HS-27A (cell line): Measurements from ENCODE around the gene TOMT.
A peak's percentile ranks its signal among the peaks of the same experiment; 100 is the strongest.

Experiments used
- DNase-seq: peaks from one replicate; pipeline ENCODE4 v3.0.0-alpha.2; 2012; ENCODE audit warnings: low read depth, missing footprints

TOMT gene, protein sequence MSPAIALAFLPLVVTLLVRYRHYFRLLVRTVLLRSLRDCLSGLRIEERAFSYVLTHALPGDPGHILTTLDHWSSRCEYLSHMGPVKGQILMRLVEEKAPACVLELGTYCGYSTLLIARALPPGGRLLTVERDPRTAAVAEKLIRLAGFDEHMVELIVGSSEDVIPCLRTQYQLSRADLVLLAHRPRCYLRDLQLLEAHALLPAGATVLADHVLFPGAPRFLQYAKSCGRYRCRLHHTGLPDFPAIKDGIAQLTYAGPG

DNA sequence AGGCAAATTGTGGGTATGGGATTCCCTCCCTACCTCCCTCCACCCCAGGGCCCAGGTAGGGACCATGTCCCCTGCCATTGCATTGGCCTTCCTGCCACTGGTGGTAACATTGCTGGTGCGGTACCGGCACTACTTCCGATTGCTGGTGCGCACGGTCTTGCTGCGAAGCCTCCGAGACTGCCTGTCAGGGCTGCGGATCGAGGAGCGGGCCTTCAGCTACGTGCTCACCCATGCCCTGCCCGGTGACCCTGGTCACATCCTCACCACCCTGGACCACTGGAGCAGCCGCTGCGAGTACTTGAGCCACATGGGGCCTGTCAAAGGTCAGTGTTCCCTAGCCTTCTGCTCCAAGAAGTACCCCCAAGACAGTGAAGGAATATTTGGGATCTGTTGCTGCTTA, at the start of gene TOMT:
Gene TOMT, plus strand, starts transcription at position 37 of the 400 bp plus-strand sequence. Its CDS starts 28 bp downstream, at position 65.
- DNase-seq: no peak

DNA sequence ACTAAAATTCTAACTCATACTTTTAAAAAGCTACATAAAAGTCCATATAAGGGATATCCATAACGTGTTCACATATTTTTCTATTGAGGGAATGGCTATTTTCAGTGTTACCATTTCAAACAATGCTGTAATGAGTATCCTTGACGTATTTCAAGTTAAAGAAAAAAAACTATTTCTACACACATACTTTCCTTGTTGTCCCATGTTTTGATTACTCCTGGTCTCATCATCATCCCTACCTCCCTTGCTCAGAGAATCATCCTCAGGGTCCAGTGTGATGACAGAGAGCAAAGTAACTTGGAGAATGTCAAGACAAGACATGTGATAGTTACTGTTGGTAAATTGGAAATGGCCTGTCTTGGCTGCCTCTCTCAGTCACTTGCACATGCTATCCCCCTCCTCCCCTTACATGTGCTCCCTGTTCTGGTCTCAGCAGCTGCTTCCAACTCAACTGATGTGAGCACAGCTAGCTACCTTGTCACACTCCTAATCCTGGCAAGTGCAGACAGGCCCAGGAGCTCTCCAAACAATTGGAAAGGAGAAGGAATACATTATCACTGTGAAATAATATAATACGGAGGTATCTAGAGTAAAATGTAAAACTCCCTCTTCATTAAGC, 47.2 kb upstream of the TOMT start:
- DNase-seq: no peak

DNA sequence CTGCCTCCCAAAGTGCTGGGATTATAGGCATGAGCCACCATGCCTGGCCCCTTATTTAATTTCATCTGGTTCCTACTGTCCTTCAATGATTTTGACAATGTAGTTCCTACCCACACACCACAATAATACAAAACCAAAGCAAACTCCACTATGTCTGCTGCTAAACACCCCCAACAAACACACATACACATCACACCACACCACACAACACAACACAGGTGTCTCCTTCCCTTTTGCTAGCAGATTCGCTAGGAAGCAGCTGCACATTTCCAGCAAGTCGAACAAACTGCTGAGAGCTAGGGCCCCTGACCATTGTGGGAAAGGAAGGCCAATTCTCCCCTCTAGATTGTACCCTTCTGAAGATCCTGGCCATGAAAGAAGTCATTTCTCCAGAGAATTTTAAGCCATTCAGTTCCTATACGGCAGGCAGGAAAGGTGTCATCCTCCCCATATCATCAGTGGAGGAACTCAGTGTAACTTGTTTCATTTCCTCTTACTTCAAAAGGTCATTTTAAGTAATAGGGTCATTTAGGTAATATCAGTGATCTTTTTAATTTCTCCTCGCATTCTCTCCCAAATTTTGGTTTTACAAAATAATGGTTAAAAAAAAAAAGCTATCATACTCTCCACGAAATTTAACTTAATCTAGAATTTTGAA, 43.9 kb upstream of the TOMT start:
- no peak for DNase-seq

DNA sequence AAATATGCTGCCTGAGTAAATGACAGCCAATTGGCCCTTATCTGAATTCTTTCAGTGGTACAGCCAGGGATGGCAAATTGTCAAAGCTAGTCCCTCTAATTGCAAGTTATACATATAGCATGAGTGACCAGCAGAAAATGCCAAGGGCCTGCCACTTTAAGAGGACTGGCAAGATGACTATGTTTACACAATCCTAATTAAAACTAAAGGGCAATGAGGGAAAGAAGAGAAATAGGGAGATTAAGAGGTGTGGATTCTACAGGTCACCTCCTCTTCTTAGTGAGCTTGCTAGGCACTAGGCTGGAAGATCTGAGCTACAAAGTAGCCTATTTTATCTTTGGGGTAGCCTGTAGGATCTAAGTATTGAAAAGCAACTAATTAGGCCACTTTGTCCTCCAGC, 38.9 kb upstream of the TOMT start:
- no peak for DNase-seq

DNA sequence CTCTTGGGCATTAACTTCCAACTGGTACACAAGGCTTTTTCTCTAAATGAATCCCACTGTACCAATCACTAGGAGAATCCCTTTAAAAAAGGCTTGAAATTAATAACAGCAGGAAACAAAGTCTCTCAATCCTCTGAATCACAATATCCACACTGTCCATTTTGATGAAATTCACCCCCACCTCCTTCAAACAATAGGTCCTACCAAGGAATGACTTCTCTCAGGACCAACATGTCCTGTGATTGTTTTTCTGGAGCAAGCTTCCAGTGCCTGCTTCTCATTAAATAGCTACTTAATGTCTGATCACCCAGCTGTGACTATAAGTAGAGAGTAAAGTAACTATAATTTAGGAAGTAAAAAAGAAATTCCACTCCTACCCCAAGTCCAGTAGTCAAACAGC, 38.5 kb upstream of the TOMT start:
- no peak for DNase-seq

DNA sequence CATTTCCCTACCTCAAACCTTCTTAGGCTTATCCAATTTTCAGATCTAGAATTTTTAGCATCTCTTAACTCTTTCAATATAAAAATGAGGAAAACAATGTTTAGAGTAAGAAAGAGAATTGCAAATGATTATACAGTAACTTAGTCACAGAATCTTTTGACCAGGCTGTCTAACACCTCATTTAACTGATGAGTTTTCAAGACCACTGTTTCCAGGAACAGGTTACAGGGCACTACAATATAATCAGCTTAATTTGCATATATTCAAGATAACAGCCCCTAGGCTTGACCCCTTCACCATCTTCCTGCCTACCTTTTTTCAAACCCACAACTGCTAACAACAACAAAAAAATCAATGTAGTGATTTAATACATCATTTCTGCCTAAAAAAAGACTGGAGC, 38.0 kb upstream of the TOMT start:
- DNase-seq: no peak

DNA sequence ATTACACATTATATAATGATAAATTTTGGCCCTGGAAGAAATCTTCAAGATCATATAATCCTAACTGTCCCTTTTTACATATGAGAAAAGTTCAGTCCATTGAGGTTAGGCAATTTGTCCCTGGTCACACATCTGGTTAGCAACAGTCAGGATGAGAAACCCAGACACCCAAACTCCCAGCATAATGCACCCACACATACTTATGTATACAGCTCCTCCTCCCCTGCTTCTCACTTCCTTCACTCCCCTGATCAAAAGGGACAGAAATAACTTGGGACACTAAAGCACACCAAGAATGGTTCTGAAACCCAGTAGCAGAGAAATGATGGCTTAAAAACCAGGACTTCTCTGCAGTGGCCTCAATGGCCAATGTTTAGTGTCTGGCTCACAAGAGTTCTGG, 36.5 kb upstream of the TOMT start:
- no peak for DNase-seq

DNA sequence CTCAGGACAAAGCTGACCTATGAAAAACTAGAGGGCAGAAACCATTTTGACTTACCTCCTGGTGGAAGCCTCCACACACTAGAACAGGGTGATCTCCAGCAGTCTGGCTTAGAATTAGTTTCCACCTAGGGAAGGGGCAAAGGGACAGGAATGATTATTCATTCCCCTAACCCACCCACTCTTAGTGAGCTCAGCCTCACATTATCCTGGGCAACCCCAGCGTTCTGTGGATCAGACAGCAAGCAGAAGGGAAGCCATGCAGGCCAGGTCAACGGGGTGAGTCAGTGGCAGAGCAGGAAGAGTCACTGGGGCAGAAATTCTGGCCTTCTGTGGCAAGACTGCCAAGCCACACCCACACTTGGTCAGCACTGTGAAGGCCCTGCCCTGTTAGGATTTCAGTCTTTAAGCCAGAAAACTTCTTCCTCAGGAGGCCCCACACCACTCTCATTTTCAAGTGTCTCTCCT, 35.9 kb upstream of the TOMT start:
- DNase-seq: peak; percentile 76

DNA sequence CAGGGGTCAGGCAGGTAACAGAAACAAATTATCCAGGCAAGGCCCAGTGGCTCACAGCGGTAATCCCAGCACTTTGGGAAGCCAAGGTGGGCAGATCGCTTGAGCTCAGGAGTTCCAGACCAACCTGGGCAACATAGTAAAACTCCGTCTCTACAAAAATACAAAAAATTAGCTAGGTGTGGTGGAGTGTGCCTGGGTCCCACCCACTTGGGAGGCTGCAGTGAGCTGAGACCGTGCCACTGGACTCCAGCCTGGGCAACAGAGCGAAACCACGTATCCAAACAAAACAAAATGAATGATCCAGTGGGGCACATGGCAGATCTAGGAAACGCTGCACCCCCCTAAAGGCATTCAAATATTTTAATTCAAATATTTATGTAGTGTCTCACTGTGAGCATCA, 35.2 kb upstream of the TOMT start:
- no peak for DNase-seq

DNA sequence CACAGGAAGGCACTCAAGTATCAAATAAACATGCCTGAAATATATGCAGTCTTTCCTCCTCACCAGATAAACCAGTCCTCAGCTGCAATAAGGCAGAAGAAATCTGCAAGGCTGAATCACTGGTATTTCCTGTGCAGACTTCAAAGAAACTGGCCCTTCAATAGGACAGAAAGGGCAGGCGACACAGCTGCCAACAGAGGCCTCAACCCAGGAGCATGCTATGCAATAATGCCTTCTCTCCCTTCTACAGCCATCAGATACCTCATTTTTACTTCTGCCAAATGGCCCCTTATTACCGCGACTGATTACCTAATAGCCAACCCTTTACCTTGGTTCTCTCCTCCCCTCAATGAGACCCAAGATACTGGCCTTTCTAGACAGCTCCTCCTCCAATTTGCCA, 33.4 kb upstream of the TOMT start:
- DNase-seq: peak; percentile 74

DNA sequence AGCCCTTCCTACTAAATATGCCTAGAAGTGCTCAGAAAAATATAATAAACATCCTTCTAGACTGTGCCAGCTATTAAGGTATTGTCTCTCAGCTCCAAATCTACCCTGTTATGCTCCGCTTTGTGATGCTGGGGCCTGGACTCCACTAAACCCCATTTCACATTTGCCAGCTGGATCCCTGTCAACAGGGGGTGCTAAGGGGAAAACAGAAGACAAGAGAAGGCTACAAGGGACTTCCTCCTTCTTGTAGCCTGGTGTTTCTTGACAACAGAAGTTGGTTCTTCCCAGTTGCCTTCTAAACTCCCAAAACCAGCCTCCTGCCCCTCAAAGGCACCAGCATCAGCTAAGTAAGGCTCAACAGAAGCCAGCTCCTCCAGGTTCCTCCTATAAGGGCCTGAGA, 30.6 kb upstream of the TOMT start:
- DNase-seq: no peak

DNA sequence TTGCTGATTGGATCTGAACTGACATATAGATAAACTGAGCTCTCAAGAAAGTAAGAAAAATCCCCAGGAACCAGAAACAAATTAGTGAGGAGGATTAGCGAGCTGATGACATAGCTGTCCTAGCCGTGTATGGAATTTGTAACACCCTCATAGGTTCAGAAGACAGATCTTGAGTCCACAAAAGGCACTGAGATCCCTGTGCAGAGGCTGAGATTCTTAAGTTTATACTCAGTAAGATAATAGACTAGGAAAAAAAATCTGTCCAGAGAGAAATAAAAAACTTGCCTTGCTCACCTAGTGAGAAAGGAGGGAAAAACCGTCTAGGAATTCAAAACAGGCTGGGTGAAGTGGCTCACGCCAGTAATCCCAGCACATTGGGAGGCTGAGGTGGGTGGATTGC, 30.0 kb upstream of the TOMT start:
- no peak for DNase-seq

DNA sequence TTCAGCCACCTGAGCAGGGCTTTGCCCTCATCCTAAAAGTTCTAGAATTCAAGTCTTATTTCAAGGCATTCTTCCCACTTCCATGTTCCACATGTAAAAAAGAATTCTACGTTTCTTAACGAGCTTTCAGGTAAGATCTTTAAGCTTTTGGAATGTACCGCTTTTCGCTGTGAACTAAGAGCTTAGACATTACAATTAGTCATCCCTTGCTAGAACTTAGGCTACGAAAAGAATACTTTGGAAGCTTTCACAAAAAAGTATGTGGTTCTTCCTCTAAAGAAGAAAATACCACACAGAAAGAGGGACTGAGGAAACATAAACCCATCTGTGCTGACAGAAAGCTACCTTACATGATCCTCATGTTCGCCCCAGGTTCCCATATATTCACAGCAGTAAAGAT, 27.2 kb upstream of the TOMT start:
- DNase-seq: no peak

DNA sequence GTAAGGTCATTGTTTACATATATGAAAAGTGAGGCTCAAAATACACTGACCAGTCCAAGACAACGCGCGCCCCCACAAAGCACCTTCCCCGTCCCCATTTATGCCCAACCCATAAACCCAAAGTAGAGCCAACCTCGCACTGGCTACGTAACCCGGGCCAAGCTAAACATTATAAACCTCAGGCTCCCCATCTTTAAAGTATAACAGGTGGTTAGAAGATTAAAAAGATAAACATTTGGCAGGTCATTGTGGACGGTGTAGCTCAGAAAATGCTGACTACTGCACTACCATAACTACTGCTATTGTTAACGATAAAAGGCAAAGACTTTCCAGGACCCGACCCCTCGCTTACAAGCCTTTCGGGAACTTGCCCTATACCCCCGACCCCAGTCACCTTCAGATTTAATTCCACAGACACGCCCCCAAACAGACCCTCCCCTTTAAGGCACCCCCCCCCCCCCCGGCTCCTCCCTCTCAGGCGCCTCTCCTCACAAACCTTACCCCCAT, 25.9 kb upstream of the TOMT start:
- DNase-seq: peak; percentile 39

DNA sequence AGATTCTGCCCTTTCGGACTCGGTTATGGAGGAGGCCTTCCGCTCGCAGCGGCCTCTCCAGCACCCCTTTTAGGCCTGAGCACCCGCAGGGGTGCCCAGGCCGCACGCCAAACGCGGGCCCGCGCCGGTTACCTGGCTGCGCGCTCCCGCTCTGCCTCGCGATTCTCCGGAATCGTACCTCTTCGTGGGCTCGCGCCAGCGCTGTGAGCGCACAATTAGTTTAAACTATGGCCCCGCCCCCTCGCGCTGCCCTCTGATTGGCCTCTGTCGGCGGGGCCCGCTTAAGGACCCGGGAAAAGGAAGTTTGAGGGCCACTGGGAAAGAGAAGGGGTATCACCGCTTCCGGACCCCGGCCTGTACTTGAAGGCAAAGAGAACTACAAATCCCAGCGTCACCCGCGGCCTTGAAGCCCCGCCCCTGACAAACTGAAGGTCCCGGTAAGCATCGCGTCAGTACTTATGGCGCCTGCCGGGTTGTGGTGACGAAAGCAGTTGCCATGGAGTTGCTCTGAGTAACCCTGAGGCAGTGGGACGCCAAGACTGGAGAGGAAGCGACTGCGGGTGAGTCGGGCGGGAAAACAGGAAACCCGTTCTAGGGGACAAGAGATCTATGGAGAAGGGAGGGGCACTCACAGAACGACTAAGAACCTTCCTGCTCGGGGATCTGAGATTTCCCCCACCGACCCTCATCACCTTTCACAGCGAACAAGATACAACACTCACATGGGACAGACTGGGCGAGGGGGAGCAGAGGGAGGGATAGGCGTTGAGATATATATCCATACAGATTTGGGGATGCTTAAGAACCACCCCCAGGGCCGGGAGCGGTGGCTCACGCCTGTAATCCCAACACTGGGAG, 25.2 kb upstream of the TOMT start, which contains the start of the genes LRRC51 and NUMA1:
Gene LRRC51, plus strand, starts transcription at position 525 of the 858 bp plus-strand sequence. CDS start 8,234 bp downstream, outside the sequence.
Gene NUMA1, minus strand, starts transcription at position 217 of the 858 bp plus-strand sequence. CDS start 44,599 bp downstream, outside the sequence.
- DNase-seq: peak; percentile 100

DNA sequence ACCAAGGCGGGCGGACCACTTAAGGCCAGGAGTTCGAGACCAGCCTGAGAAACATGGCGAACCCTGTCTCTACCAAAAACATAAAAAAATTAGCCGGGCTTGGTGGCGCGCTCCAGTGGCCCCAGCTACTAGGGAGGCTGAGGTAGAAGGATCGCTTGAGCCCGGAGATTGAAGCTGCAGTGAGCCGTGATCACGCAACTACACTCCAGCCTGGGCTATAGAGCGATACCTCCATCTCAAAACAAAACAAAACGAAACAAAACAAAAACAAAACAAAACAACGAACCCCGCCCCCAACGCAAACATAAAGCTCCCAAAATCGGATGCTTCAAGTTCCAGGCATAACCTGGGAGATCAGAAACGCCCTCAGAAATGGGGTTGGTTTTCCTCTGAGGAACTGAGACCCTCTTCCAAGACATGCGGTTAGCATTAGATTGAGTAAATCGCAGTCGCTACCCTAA, 24.5 kb upstream of the TOMT start:
- no peak for DNase-seq

DNA sequence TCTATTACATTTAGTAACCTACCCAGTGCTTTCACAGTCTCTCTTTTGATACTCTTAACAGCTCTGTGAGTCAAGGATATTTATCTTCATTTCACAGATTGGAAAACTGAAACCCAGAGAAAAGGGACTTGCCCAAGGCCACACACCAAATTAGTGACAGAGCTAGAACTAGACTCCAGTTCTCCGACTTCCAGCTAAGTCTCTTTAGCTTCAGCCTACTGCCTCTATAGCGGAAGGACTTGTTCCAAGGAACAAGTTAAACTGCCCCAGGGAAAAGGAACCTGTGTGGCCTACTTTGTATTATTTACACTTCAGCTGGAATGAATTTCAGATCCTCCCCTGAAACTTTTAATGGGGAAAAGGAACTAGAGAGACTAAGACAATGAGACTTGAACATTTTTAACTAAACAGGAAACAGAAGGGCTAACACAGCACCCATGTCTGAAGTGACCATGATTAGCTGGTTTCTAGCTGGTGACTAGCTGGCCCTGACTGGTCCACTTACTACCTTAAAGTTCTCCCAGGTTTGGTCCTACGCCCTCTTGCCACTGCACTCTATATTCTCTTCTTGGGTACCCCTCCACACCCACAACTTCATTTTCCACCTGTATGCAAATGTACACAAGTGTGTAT, 23.8 kb upstream of the TOMT start:
- no peak for DNase-seq

DNA sequence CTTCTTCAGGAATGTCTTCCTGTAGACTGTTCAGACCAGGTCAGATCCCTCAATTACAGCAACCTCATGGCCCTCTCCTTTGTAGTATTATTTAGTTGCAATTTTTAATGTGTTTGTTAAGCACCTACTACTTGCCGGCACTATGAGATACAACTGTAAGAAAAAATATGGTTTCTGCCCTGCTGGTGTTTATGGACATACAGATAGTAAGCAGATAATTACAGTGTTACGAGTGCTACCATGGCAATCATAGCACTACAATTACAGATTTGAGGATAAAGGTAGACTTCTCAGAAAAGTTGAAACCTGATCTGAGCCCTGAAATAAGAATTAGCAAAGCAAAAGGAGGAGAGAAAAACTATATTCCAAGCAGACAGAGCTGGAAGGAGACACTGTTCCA, 22.3 kb upstream of the TOMT start:
- DNase-seq: no peak

DNA sequence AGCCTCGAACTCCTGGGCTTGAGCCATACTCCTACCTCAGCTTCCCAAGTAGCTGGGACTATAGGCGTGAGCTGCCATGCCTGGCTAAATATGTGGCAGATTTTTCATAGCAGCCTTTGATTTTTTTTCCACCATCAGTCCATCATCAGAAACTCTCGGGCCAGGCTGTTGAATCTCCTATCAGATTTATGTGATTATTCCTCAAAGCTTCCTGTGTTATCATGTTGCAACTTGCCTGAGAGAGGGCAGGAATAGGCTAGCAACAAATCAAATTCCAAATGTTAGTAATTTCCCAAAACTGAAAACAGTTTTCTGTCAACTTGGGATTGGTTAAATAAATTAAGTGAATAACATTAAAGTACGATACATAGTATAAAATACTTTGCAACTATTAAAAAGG, 21.6 kb upstream of the TOMT start:
- no peak for DNase-seq

DNA sequence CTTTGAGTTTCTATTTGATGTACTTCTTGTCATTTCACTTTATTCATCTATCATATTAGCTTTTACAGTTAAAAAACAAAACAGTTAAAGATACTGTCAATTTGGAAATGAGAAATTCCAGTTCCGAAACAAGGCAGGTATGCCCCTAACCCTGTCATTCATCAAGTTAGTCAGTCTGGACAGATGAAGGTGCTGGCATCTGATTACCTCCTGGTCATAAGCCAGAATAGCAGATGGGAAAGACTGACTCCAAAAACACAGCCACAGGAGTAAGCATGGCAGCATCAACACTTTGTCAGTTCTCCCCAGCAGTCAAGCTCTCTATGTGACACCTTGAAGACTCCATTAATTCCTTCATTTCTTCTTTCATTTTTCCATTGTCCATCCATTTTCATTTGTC, 20.8 kb upstream of the TOMT start:
- no peak for DNase-seq

DNA sequence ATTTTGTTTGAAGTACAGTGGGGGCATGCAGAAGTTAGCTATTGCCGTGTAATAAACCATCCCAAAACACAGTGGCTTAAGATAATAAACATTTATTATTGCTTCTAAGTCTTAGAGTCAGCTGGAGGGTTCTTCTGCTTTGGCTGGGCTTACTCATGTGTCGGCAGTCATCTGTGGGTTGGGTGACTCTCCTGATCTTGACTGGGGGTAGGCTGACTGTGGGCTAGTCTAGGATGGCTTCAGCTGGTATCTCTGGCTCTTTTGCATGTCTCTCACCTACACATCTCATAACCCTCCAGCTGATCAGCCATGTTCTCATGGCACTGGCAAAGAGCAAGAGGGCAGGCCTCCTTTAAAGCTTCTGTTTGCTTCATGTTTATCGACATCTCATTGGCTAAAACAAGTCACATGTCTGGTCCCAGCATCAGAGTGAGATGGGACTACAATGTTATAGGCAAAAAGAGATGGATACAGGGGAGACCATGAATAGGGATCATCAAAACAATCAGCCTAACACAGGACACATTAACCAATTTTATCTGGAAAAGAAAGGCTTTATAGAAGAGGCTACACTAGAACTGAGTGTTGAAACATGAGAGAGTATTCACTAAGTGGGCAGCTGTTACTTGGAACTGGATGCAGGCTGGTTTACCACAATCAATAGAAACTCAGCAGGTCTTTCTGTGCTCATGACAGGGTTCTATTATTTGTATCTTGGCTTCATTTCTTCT, 19.9 kb upstream of the TOMT start:
- no peak for DNase-seq
